HEK293 (cell line): ENCODE results near the gene CCER1.

ENCODE experiments used
- PRDM1 ChIP-seq: fragments of 450-650 bp; formaldehyde crosslinking; IDR thresholded peaks from 2 replicates; pipeline ENCODE4; 2016; ENCODE audit warnings: missing biosample characterization, missing genetic modification characterization
- TRIM28 ChIP-seq: IDR thresholded peaks from 2 replicates; pipeline ENCODE4 v1.6.1; 2011; ENCODE audit warnings: low read length, control low read depth, borderline replicate concordance
- YY1 ChIP-seq: fragments of 450-650 bp; formaldehyde crosslinking; IDR thresholded peaks from 2 replicates; pipeline ENCODE4 v1.5.1; 2018; ENCODE audit warnings: missing biosample characterization, missing genetic modification characterization
- ZBTB8A ChIP-seq: fragments of 450-650 bp; formaldehyde crosslinking; IDR thresholded peaks from 2 replicates; pipeline ENCODE4 v1.5.1; 2016; ENCODE audit warnings: missing biosample characterization, missing genetic modification characterization
- ZNF10 ChIP-seq: fragments of 450-650 bp; formaldehyde crosslinking; IDR thresholded peaks from 2 replicates; pipeline ENCODE4 v1.5.1; 2017; ENCODE audit warnings: missing biosample characterization, missing genetic modification characterization
- ZNF302 ChIP-seq: fragments of 450-650 bp; formaldehyde crosslinking; IDR thresholded peaks from 2 replicates; pipeline ENCODE4 v1.5.1; 2016; ENCODE audit warnings: missing biosample characterization, missing genetic modification characterization, low read depth
- ZNF341 ChIP-seq: fragments of 450-650 bp; formaldehyde crosslinking; IDR thresholded peaks from 2 replicates; pipeline ENCODE4; 2016; ENCODE audit warnings: low read depth, missing biosample characterization, missing genetic modification characterization
- ZNF530 ChIP-seq: fragments of 450-650 bp; formaldehyde crosslinking; IDR thresholded peaks from 2 replicates; pipeline ENCODE4 v1.5.1; 2016; ENCODE audit warnings: low read depth, missing biosample characterization, missing genetic modification characterization
- ZNF610 ChIP-seq: fragments of 450-650 bp; formaldehyde crosslinking; IDR thresholded peaks from 2 replicates; pipeline ENCODE4 v1.5.1; 2016; ENCODE audit warnings: missing biosample characterization, missing genetic modification characterization, borderline replicate concordance
- ZSCAN5A ChIP-seq: fragments of 450-650 bp; formaldehyde crosslinking; IDR thresholded peaks from 2 replicates; pipeline ENCODE4 v1.5.1; 2016; ENCODE audit warnings: missing biosample characterization, missing genetic modification characterization
- TF ChIP-seq, protein P1 (sequence below): fragments of 450-650 bp; formaldehyde crosslinking; IDR thresholded peaks from 2 replicates; pipeline ENCODE4 v1.5.1; 2016; ENCODE audit warnings: missing biosample characterization, missing genetic modification characterization
- TF ChIP-seq, protein P2 (sequence below): fragments of 450-650 bp; formaldehyde crosslinking; conservative IDR thresholded peaks from 2 replicates; pipeline ENCODE4 v1.5.1; 2016; ENCODE audit warnings: low read depth, missing biosample characterization, missing genetic modification characterization
- TF ChIP-seq, protein P3 (sequence below): fragments of 450-650 bp; formaldehyde crosslinking; IDR thresholded peaks from 2 replicates; pipeline ENCODE4 v1.5.1; 2016; ENCODE audit warnings: missing biosample characterization, missing genetic modification characterization

DNA sequence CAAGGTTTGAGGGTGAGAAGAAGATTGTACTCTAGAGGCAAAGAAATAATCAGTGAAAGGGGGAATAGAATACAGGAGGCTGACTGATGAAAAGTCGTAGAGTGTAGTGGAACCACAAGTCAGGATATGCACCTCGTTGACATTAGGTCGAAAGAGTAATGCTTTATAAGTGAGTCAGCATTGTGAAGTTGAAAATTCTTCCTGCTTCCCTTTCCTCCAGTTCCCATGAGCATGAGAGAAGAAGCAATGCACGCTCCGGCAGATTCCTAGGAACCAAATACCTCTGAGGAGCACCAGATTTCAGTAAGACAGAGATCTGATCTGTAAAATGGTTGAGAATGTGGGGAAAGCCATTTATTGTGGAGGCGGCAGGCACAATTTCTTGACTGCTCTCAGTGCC, 16.5 kb downstream of the CCER1 start:
- no peak for TF ChIP-seq ZSCAN5A (tag by site-specific recombination)
- no peak for TF ChIP-seq ZNF341
- TF ChIP-seq, protein P1, sequence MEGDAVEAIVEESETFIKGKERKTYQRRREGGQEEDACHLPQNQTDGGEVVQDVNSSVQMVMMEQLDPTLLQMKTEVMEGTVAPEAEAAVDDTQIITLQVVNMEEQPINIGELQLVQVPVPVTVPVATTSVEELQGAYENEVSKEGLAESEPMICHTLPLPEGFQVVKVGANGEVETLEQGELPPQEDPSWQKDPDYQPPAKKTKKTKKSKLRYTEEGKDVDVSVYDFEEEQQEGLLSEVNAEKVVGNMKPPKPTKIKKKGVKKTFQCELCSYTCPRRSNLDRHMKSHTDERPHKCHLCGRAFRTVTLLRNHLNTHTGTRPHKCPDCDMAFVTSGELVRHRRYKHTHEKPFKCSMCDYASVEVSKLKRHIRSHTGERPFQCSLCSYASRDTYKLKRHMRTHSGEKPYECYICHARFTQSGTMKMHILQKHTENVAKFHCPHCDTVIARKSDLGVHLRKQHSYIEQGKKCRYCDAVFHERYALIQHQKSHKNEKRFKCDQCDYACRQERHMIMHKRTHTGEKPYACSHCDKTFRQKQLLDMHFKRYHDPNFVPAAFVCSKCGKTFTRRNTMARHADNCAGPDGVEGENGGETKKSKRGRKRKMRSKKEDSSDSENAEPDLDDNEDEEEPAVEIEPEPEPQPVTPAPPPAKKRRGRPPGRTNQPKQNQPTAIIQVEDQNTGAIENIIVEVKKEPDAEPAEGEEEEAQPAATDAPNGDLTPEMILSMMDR (tag by site-specific recombination) = no peak
- TF ChIP-seq ZNF10 = no peak
- TF ChIP-seq PRDM1 (tag by site-specific recombination) = no peak
- TF ChIP-seq YY1 (tag by site-specific recombination) = no peak
- TF ChIP-seq, protein P2, sequence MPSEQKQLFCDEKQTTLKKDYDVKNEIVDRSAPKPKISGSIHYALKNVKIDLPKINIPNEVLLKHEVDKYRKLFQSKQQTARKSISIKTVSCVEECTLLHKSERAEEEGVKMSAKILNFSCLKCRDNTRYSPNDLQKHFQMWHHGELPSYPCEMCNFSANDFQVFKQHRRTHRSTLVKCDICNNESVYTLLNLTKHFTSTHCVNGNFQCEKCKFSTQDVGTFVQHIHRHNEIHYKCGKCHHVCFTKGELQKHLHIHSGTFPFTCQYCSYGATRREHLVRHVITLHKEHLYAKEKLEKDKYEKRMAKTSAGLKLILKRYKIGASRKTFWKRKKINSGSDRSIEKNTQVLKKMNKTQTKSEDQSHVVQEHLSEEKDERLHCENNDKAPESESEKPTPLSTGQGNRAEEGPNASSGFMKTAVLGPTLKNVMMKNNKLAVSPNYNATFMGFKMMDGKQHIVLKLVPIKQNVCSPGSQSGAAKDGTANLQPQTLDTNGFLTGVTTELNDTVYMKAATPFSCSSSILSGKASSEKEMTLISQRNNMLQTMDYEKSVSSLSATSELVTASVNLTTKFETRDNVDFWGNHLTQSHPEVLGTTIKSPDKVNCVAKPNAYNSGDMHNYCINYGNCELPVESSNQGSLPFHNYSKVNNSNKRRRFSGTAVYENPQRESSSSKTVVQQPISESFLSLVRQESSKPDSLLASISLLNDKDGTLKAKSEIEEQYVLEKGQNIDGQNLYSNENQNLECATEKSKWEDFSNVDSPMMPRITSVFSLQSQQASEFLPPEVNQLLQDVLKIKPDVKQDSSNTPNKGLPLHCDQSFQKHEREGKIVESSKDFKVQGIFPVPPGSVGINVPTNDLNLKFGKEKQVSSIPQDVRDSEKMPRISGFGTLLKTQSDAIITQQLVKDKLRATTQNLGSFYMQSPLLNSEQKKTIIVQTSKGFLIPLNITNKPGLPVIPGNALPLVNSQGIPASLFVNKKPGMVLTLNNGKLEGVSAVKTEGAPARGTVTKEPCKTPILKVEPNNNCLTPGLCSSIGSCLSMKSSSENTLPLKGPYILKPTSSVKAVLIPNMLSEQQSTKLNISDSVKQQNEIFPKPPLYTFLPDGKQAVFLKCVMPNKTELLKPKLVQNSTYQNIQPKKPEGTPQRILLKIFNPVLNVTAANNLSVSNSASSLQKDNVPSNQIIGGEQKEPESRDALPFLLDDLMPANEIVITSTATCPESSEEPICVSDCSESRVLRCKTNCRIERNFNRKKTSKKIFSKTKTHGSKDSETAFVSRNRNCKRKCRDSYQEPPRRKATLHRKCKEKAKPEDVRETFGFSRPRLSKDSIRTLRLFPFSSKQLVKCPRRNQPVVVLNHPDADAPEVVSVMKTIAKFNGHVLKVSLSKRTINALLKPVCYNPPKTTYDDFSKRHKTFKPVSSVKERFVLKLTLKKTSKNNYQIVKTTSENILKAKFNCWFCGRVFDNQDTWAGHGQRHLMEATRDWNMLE (tag by site-specific recombination) = no peak
- no peak for TF ChIP-seq ZNF530
- no peak for TF ChIP-seq ZNF610
- no peak for TF ChIP-seq ZNF302 (tag by site-specific recombination)
- TF ChIP-seq, protein P3, sequence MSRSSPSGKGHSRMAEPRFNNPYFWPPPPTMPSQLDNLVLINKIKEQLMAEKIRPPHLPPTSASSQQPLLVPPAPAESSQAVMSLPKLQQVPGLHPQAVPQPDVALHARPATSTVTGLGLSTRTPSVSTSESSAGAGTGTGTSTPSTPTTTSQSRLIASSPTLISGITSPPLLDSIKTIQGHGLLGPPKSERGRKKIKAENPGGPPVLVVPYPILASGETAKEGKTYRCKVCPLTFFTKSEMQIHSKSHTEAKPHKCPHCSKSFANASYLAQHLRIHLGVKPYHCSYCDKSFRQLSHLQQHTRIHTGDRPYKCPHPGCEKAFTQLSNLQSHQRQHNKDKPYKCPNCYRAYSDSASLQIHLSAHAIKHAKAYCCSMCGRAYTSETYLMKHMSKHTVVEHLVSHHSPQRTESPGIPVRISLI (tag by site-specific recombination) = no peak
- no peak for TF ChIP-seq ZBTB8A
- TF ChIP-seq TRIM28 = no peak
